Choroid plexus epithelial cell (primary cell): ENCODE results near the gene ATP23.

Experiments
- DNase-seq: peaks from one replicate; pipeline ENCODE4 v3.0.0-alpha.2; 2010; ENCODE audit warnings: low read depth
- H3K4me3 ChIP-seq: 2 replicates; pipeline ENCODE4 v1.5.1; 2011; ENCODE audit warnings: low read depth, mild to moderate bottlenecking, control low read depth, low read length, moderate library complexity
- CTCF ChIP-seq: conservative IDR thresholded peaks from 2 replicates; pipeline ENCODE4 v1.5.1; 2011; ENCODE audit warnings: low read depth, mild to moderate bottlenecking, control low read depth, inconsistent platforms, low read length, moderate library complexity

Gene ATP23

GRCh38 chr12:57983146-57983857, 41.9 kb downstream of the ATP23 start:
- peak; percentile 80 for TF ChIP-seq CTCF
- H3K4me3 ChIP-seq, result no peak overlapping the region
- peak; percentile 86 for DNase-seq

DNA sequence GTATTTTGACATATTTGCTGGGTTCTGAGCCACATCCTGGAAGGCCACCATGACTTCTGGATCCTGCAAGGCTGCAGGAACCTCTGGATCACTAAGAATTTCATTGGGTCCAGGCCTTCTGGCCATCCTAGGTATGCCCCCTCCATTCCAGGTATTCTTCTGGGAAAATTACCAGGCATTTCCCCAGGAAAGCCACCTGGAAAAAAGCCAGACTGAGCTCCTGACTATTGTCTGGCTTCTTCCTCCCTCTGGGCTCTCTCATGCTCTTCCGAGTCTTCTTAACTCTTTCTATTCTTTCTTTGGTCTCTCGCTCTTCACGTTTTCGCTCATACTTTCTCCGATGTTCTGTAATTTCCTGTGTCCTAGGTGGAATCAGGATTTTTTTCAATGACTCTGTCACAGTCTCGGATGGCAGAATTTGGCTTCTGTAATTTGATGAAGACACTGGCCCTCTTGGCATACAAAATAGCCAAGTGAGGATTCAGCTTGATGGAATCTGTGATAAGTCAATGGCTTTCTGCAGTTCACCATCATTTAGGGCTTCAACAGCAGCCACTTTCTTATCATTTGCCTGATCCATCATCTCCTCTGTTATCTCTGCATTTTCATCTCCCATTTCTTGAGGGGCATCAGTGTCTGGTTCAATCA, 42.6 kb downstream of the ATP23 start:
- no peak for DNase-seq
- no peak for TF ChIP-seq CTCF
- H3K4me3 ChIP-seq, result no peak overlapping the region

DNA sequence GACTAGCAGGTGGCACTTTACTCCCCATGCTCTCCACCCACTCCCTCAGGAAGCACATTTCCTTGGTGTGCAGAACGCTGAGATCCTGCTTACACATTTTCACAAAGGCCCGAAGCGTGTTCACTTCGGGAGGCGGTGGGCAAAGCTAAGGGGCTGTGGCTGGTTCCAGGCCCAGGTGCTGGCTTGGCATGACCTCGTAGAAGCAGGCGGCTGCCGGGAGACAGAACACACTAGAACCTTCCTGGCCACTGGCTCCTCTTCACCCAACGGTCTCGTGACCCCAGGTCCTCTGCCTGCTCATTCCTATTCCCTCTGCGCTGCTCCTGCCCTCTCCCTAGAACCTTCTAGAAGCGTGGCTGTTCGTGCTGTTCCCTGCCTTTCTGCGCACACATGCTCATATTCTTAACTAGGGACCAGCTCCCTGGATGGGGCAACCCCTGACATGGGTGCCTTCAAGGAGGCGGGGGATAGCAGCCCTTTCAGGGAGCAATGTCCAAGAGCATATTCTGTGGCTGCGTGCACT, 43.3 kb downstream of the ATP23 start:
- no peak for DNase-seq
- no peak overlapping the region for H3K4me3 ChIP-seq
- TF ChIP-seq CTCF, result no peak

DNA sequence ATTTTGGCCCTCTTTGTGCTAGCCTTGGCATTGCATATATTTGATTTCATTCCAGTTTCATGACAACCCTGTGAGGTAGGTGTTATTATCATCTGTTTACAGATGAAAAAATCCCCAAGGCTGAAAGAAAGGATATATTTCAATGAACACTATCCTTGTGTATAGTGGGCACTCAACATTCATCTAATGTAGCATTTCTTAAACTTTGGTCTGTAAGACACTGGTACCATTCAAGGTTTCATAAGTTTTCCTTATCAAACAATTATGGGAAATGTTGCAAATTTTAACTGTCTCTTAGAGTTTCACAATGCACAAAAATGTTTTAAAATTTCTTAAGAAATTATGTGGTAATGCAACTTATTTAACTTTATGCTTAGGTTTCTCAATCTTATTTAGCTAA, 44.3 kb downstream of the ATP23 start:
- TF ChIP-seq CTCF, result no peak
- H3K4me3 ChIP-seq, result no peak overlapping the region
- DNase-seq, result no peak

DNA sequence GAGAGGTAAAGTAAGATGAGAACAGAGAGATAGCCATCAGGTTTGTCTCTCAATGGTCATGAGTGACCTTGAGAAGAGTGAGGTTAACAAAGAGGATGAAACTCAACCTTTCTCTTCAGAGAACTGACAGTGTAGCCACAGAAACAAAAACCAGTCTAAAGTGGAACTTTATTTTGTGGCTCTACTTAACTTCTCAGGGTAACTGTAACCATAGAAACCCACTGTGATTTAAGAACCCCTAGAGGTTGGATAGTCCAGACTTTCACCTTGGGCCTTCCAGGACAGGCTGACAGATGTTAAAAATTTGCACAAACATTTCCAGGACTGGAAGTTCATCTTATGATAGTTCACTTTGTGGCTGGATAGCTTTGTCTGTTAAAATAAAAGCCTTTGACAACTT, 48.5 kb downstream of the ATP23 start:
- no peak overlapping the region for H3K4me3 ChIP-seq
- DNase-seq, result no peak
- TF ChIP-seq CTCF, result no peak

DNA sequence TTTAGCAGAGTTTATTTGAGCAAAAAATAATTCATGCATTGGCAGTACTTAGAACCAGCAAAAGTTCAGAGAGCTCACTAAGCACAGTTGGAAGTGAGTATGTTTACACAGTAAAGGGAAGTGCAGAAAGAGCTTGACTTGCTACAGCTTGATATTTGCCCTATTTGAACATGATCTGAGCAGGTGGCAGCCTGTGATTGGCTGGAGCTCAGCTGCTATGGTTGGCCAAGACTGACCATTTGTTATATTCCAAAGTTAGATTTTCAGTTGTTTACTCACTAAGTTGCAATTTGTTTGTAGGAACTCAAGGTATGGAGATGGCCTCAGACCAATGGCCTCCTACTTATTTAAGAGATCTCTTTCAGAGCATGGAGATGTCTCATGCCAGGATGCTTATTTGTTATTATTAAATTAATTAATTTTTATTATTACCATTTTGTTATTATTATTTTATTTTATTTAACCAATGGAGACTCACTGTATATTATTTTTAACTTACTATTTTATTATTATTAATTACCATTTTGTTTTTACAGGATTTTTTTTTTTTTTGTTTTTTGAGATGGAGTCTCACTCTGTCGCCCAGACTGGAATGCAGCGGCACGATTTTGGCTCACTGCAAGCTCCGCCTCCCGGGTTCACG, 49.0 kb downstream of the ATP23 start:
- H3K4me3 ChIP-seq, result no peak overlapping the region
- no peak for TF ChIP-seq CTCF
- peak; percentile 21 for DNase-seq
